GM13977 (cell line): ENCODE results near the gene POLR1H.

Source experiments
- DNase-seq: peaks from one replicate; pipeline ENCODE4 v3.0.0; 2012; ENCODE audit warnings: low spot score
- CTCF ChIP-seq: IDR thresholded peaks from 2 replicates; pipeline ENCODE4 v1.5.1; 2012; ENCODE audit warnings: mild to moderate bottlenecking, control low read depth; ENCODE audit not compliant: insufficient read depth; ENCODE audit errors: extremely low read depth, missing control alignments
- in situ Hi-C: fragments of 300-500 bp; cut with MboI; formaldehyde crosslinking; loops from one replicate; pipeline ENCODE4 v1.12.0; 2022; ENCODE audit warnings: low sequenced_read_pairs, low pct_unique_long_range_greater_than_20kb, mixed read lengths, inconsistent platforms; ENCODE audit not compliant: unreplicated experiment

POLR1H gene

GRCh38 chr6:30111266-30111856 is 50.3 kb downstream of the POLR1H start:
- DNase-seq = no peak
- in situ Hi-C loops = no loop called here
- no peak for TF ChIP-seq CTCF

GRCh38 chr6:30112402-30112994 is 51.4 kb downstream of the POLR1H start:
- no peak for TF ChIP-seq CTCF
- in situ Hi-C loops = no loop called here
- DNase-seq = no peak

- in situ Hi-C loops = no loop called here
- no peak for DNase-seq
- TF ChIP-seq CTCF = no peak
Measured at GRCh38 chr6:30113003-30113759, 52.1 kb downstream of the POLR1H start, which contains the start of gene TRIM31. Gene TRIM31, minus strand, starts transcription at chr6:30113090. Its CDS starts 285 bp downstream, at chr6:30112805.

- in situ Hi-C loops = no loop called here
- TF ChIP-seq CTCF = no peak
- no peak for DNase-seq
Measured at GRCh38 chr6:30113841-30114240, 52.8 kb downstream of the POLR1H start.
